OCI-LY7 (cell line): ENCODE measurements around the gene COX14. TPM values are rescaled to one million over a fixed set of nuclear protein-coding genes. Genes with fewer than 3 reads are reported as not detected.

Experiments
- BruUV-seq: library from RNA; stranded (reverse); fragments of 400-500 nt; replicated peaks from 2 replicates; lab custom pipeline; 2021; lab: Mats Ljungman, UMichigan
- CTCF ChIA-PET: fragments of 300-600 bp; sonication (Branson Sonifier 250); formaldehyde crosslinking; loops from one replicate; lab custom pipeline; 2022; ENCODE audit warnings: antibody characterized with exemption; ENCODE audit not compliant: unreplicated experiment; lab: Charles Lee
- POLR2A ChIA-PET: fragments of 300-600 bp; sonication (Branson Sonifier 250); formaldehyde crosslinking; loops from one replicate; lab custom pipeline; 2022; ENCODE audit warnings: antibody characterized with exemption; lab: Charles Lee
- DNase-seq: peaks from one replicate; pipeline ENCODE4 v3.0.0-alpha.2; 2015; ENCODE audit warnings: low spot score
- H2AFZ ChIP-seq: fragments of 200-600 bp; sonication (generic), shearing (Covaris generic); 2 replicates; pipeline ENCODE4 v1.6.1; 2014; ENCODE audit warnings: mild to moderate bottlenecking, antibody characterized with exemption, low read length, moderate library complexity
- H3K27ac ChIP-seq: fragments of 200-600 bp; sonication (generic); 2 replicates; pipeline ENCODE4 v1.5.1; 2014; ENCODE audit warnings: mixed run types, low read depth, mild to moderate bottlenecking, moderate library complexity, low read length, inconsistent platforms; ENCODE audit not compliant: poor library complexity, severe bottlenecking
- H3K36me3 ChIP-seq: fragments of 200-600 bp; sonication (generic); 2 replicates; pipeline ENCODE4 v1.6.1; 2014; ENCODE audit warnings: mild to moderate bottlenecking, antibody characterized with exemption, low read length, moderate library complexity, mixed read lengths; ENCODE audit not compliant: insufficient read depth
- H3K4me1 ChIP-seq: fragments of 200-600 bp; sonication (generic); 2 replicates; pipeline ENCODE4 v1.5.1; 2014; ENCODE audit warnings: mild to moderate bottlenecking, low read length; ENCODE audit not compliant: insufficient read depth, poor library complexity, severe bottlenecking
- H3K4me2 ChIP-seq: fragments of 200-600 bp; sonication (generic); 2 replicates; pipeline ENCODE4 v1.6.1; 2014; ENCODE audit warnings: mild to moderate bottlenecking, low read length
- H3K4me3 ChIP-seq: fragments of 200-600 bp; sonication (generic); 2 replicates; pipeline ENCODE4 v1.5.1; 2014; ENCODE audit warnings: mild to moderate bottlenecking, low read depth, low read length; ENCODE audit not compliant: poor library complexity, severe bottlenecking
- H3K79me2 ChIP-seq: fragments of 200-600 bp; sonication (generic); 2 replicates; pipeline ENCODE4 v1.6.1; 2016; ENCODE audit warnings: low read depth, mild to moderate bottlenecking, low read length, moderate library complexity, mixed read lengths; ENCODE audit not compliant: insufficient read depth
- H3K9me2 ChIP-seq: fragments of 200-600 bp; sonication (generic); 2 replicates; pipeline ENCODE4 v1.6.1; 2016; ENCODE audit warnings: mild to moderate bottlenecking, low read length, mixed read lengths; ENCODE audit not compliant: insufficient read depth
- H3K9me3 ChIP-seq: fragments of 200-600 bp; sonication (generic); 2 replicates; pipeline ENCODE4 v1.6.1; 2014; ENCODE audit warnings: mild to moderate bottlenecking, mixed run types, low read length, mixed read lengths
- H4K20me1 ChIP-seq: fragments of 200-600 bp; sonication (generic); 2 replicates; pipeline ENCODE4 v1.6.1; 2014; ENCODE audit warnings: mild to moderate bottlenecking, antibody characterized with exemption, low read length, moderate library complexity, mixed read lengths; ENCODE audit not compliant: insufficient read depth
- EZH2phosphoT487 ChIP-seq: fragments of 200-600 bp; sonication (generic); IDR thresholded peaks from 2 replicates; pipeline ENCODE4 v1.6.1; 2018; ENCODE audit warnings: low read depth, borderline replicate concordance, mild to moderate bottlenecking, mixed run types, antibody characterized with exemption, low read length, moderate library complexity, mixed read lengths
- intact Hi-C: fragments of 100-400 bp; cut with micrococcal nuclease; formaldehyde crosslinking; loops from one replicate; pipeline ENCODE4 v1.10.0; 2022; ENCODE audit not compliant: unreplicated experiment
- total RNA-seq, 2 experiments: library from RNA; depleted of rRNA in 1 of 2; stranded (reverse); fragments of >200 nt in 1 of 2; shearing (Covaris generic) in 1 of 2; gene quantifications; 2 replicates each; pipeline ENCODE4 v1.2.3, GENCODE V29; 2014 to 2022
- TF ChIP-seq, protein P1 (sequence below): fragments of 200-600 bp; sonication (generic); conservative IDR thresholded peaks from 2 replicates; pipeline ENCODE4 v1.5.1; 2014; ENCODE audit warnings: mild to moderate bottlenecking, antibody characterized with exemption, low read length, moderate library complexity, mixed read lengths

COX14 gene
- total RNA-seq, 2 experiments from 2014 or later: 54.3 to 57.4 TPM

GRCh38 chr12:50072198-50072907 lies 39.7 kb upstream of the COX14 start:
- no peak for TF ChIP-seq EZH2phosphoT487
- TF ChIP-seq, protein P1, sequence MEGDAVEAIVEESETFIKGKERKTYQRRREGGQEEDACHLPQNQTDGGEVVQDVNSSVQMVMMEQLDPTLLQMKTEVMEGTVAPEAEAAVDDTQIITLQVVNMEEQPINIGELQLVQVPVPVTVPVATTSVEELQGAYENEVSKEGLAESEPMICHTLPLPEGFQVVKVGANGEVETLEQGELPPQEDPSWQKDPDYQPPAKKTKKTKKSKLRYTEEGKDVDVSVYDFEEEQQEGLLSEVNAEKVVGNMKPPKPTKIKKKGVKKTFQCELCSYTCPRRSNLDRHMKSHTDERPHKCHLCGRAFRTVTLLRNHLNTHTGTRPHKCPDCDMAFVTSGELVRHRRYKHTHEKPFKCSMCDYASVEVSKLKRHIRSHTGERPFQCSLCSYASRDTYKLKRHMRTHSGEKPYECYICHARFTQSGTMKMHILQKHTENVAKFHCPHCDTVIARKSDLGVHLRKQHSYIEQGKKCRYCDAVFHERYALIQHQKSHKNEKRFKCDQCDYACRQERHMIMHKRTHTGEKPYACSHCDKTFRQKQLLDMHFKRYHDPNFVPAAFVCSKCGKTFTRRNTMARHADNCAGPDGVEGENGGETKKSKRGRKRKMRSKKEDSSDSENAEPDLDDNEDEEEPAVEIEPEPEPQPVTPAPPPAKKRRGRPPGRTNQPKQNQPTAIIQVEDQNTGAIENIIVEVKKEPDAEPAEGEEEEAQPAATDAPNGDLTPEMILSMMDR: no peak
- Histone ChIP-seq H3K4me1 (peaks cover 12% of the 10 kb centered on the region), H3K79me2 (no peaks in the 10 kb centered on the region), H3K9me3 (no peaks in the 10 kb centered on the region), H3K9me2 (no peaks in the 10 kb centered on the region), H3K27ac (no peak overlapping the region), H4K20me1 (no peaks in the 10 kb centered on the region), H3K4me3 (no peak overlapping the region), H2AFZ (no peak overlapping the region), H3K4me2 (no peak overlapping the region), H3K36me3 (no peaks in the 10 kb centered on the region)
- CTCF ChIA-PET: interaction anchor here (2.5 to 2.8 kb wide), 2 partner anchors 39 to 106 kb away, joined by 20 to 26 read pairs; partner anchors contain the start of gene COX14
- POLR2A ChIA-PET: no interaction called here
- no TSS peak for BruUV-seq
- intact Hi-C loops: loop anchor here (5.0 kb wide), 1 partner anchor 35 kb away; no protein-coding TSS in a partner anchor
- no peak for DNase-seq

- intact Hi-C loops: loop anchor here (5.0 kb wide), 1 partner anchor 36 kb away; no protein-coding TSS in a partner anchor
- no peak overlapping the region for H3K27ac ChIP-seq
Measured at GRCh38 chr12:50073206-50073605, 38.8 kb upstream of the COX14 start.

More at GRCh38 chr12:50073206-50073605, 38.8 kb upstream of the COX14 start:
- H3K9me2 ChIP-seq: no peaks in the 10 kb centered on the region
- CTCF ChIA-PET: no interaction called here
- H3K79me2 ChIP-seq: no peaks in the 10 kb centered on the region
- no peak overlapping the region for H3K4me3 ChIP-seq
- DNase-seq: no peak
- H2AFZ ChIP-seq: no peak overlapping the region
- peaks cover 12% of the 10 kb centered on the region for H3K4me1 ChIP-seq
- no peaks in the 10 kb centered on the region for H3K9me3 ChIP-seq
- H4K20me1 ChIP-seq: no peaks in the 10 kb centered on the region
- no TSS peak for BruUV-seq
- TF ChIP-seq, protein P1: no peak
- TF ChIP-seq EZH2phosphoT487: no peak
- POLR2A ChIA-PET: no interaction called here
- H3K4me2 ChIP-seq: no peak overlapping the region
- H3K36me3 ChIP-seq: no peaks in the 10 kb centered on the region
